GM23338 (cell line): ENCODE data around the gene RALGPS1. TPM values are rescaled to one million over a fixed set of nuclear protein-coding genes. Genes with fewer than 3 reads are reported as not detected.

Experiments used
- ATAC-seq: fragments of 200-7000 bp; cut with Tn5 transposase; 3 replicates; pipeline ENCODE4 v1.9.1; 2020
- DNase-seq: peaks from one replicate; pipeline ENCODE4 v3.0.0-alpha.2; 2015; ENCODE audit warnings: low spot score
- H2AFZ ChIP-seq: fragments of 200-600 bp; sonication (generic); 2 replicates; pipeline ENCODE4 v1.8.0; 2016; ENCODE audit warnings: antibody characterized with exemption, mild to moderate bottlenecking, moderate library complexity
- H3F3A ChIP-seq: fragments of 200-600 bp; sonication (generic); replicated peaks from 2 replicates; pipeline ENCODE4 v1.8.0; 2017; ENCODE audit warnings: antibody characterized with exemption, mixed run types, low read depth
- H3K27ac ChIP-seq: fragments of 200-600 bp; sonication (generic); 2 replicates; pipeline ENCODE4 v1.6.1; 2016; ENCODE audit warnings: low read depth
- H3K27me3 ChIP-seq: fragments of 200-600 bp; sonication (generic); 2 replicates; pipeline ENCODE4 v1.8.0; 2016; ENCODE audit warnings: mild to moderate bottlenecking, mixed run types, moderate library complexity; ENCODE audit not compliant: insufficient read depth
- H3K36me3 ChIP-seq: fragments of 200-600 bp; sonication (generic); 2 replicates; pipeline ENCODE4 v1.8.0; 2016; ENCODE audit warnings: mild to moderate bottlenecking; ENCODE audit not compliant: insufficient read depth
- H3K4me1 ChIP-seq: fragments of 200-600 bp; sonication (generic); 2 replicates; pipeline ENCODE4 v1.8.0; 2016; ENCODE audit warnings: mild to moderate bottlenecking, moderate library complexity; ENCODE audit not compliant: insufficient read depth
- H3K4me2 ChIP-seq: fragments of 200-600 bp; sonication (generic); 2 replicates; pipeline ENCODE4 v1.7.1; 2017; ENCODE audit warnings: mixed run types
- H3K4me3 ChIP-seq: fragments of 200-600 bp; sonication (generic); 2 replicates; pipeline ENCODE4 v1.6.1; 2016; ENCODE audit warnings: mixed run types
- H3K79me2 ChIP-seq: fragments of 200-600 bp; sonication (generic); replicated peaks from 2 replicates; pipeline ENCODE4 v1.8.0; 2017; ENCODE audit warnings: mild to moderate bottlenecking; ENCODE audit not compliant: insufficient read depth
- H3K9me2 ChIP-seq: fragments of 200-600 bp; sonication (generic); 2 replicates; pipeline ENCODE4 v1.8.0; 2017; ENCODE audit not compliant: insufficient read depth
- H4K20me1 ChIP-seq: fragments of 200-600 bp; sonication (generic); replicated peaks from 2 replicates; pipeline ENCODE4 v1.8.0; 2017; ENCODE audit warnings: mild to moderate bottlenecking; ENCODE audit not compliant: insufficient read depth
- H3K27ac Mint-ChIP-seq: 2 replicates; pipeline ENCODE4 v1.8.0; 2020; ENCODE audit warnings: inconsistent platforms, mild to moderate bottlenecking, moderate library complexity, mixed read lengths
- H3K27me3 Mint-ChIP-seq: 3 replicates; pipeline ENCODE4 v1.8.0; 2022; ENCODE audit warnings: low read depth, mild to moderate bottlenecking, moderate library complexity, mixed read lengths, inconsistent platforms; ENCODE audit not compliant: insufficient read depth, poor library complexity
- H3K36me3 Mint-ChIP-seq: 3 replicates; pipeline ENCODE4 v1.8.0; 2021; ENCODE audit warnings: low read depth, mild to moderate bottlenecking, inconsistent platforms, moderate library complexity, mixed read lengths
- H3K4me1 Mint-ChIP-seq: 3 replicates; pipeline ENCODE4 v1.8.0; 2020; ENCODE audit warnings: mild to moderate bottlenecking, inconsistent platforms, mixed read lengths
- H3K4me3 Mint-ChIP-seq: 3 replicates; pipeline ENCODE4 v1.8.0; 2021; ENCODE audit warnings: moderate library complexity, mild to moderate bottlenecking, inconsistent platforms, mixed read lengths
- H3K9me3 Mint-ChIP-seq: 3 replicates; pipeline ENCODE4 v1.8.0; 2020; ENCODE audit warnings: moderate library complexity, mild to moderate bottlenecking, inconsistent platforms, mixed read lengths
- CREB1 ChIP-seq: fragments of 250-450 bp; sonication (Bioruptor Pico); IDR thresholded peaks from 2 replicates; pipeline ENCODE4 v1.5.0; 2020; ENCODE audit warnings: low read depth, mild to moderate bottlenecking, moderate library complexity
- CTCF ChIP-seq, 2 experiments: fragments of 200-600 bp in 1 of 2; sonication (generic) in 1 of 2; conservative IDR thresholded peaks; 2 replicates each; pipeline versions ENCODE4 v1.5.1 to v1.6.1; 2016 to 2017; ENCODE audit warnings: antibody characterized with exemption in 2 of 2, low read depth in 2 of 2, mild to moderate bottlenecking in 2 of 2, moderate library complexity in 1 of 2
- ETS1 ChIP-seq: IDR thresholded peaks from 2 replicates; pipeline ENCODE4 v1.6.1; 2016; ENCODE audit warnings: antibody characterized with exemption
- EZH2 ChIP-seq: fragments of 200-600 bp; sonication (generic); IDR thresholded peaks from one replicate; pipeline ENCODE4 v1.8.0; 2017; ENCODE audit warnings: antibody characterized with exemption, mild to moderate bottlenecking, low read depth; ENCODE audit not compliant: unreplicated experiment
- EZH2phosphoT487 ChIP-seq: fragments of 200-600 bp; sonication (generic); IDR thresholded peaks from one replicate; pipeline ENCODE4 v1.8.1; 2018; ENCODE audit warnings: antibody characterized with exemption; ENCODE audit not compliant: unreplicated experiment
- POLR2AphosphoS5 ChIP-seq: IDR thresholded peaks from 2 replicates; pipeline ENCODE4 v1.6.1; 2016; ENCODE audit warnings: antibody characterized with exemption, low read depth
- REST ChIP-seq: IDR thresholded peaks from one replicate; pipeline ENCODE4 v1.6.1; 2018; ENCODE audit warnings: antibody characterized with exemption; ENCODE audit not compliant: unreplicated experiment
- ZNF462 ChIP-seq: fragments of 250-450 bp; sonication (Bioruptor Pico); IDR thresholded peaks from 2 replicates; pipeline ENCODE4 v1.5.0; 2020; ENCODE audit warnings: mild to moderate bottlenecking, moderate library complexity
- polyA plus RNA-seq: library from polyadenylated mRNA; unstranded; fragments of >200 nt; fragmentation: Nextera tagmentation; extraction: Ambion mirVana; gene quantifications from 2 replicates; pipeline ENCODE4 v1.2.1, GENCODE V29; 2016
- total RNA-seq: library from RNA; depleted of rRNA; stranded (reverse); fragments of >200 nt; shearing (Covaris generic); gene quantifications from 2 replicates; pipeline ENCODE4 v1.2.3, GENCODE V29; 2014

The RALGPS1 gene
- total and polyA plus RNA-seq, 2 experiments from 2014 or later = 18.2 to 57.1 TPM

- TF ChIP-seq REST = no peak
- no peak for TF ChIP-seq CTCF (conservative IDR thresholded peaks at IDR 0.05; ENCODE audit: low read depth in 2 of 2)
- TF ChIP-seq POLR2AphosphoS5 = no peak
- TF ChIP-seq ETS1 = no peak
These were observed 153.1 kb downstream of the RALGPS1 start (continued) for GRCh38 chr9:127067603-127068220.

- Histone ChIP-seq H3F3A (0 out of 2 replicates have a peak, but pooled peaks cover 2% of the 10 kb centered on the region), H2AFZ (no peak overlapping the region), H3K36me3 (no peaks in the 10 kb centered on the region), H3K4me3 (no peak overlapping the region), H3K27ac (peak overlapping the region; percentile 12; the same call in 1 of the 2 replicates), H3K79me2 (no peaks in the 10 kb centered on the region), H3K4me2 (peak overlapping the region; percentile 4), H3K4me1 (peaks cover 30% of the 10 kb centered on the region), H3K9me2 (0 out of 2 replicates have a peak, but pooled peaks cover 3% of the 10 kb centered on the region), H4K20me1 (no peaks in the 10 kb centered on the region), H3K27me3 (no peaks in the 10 kb centered on the region)
- Mint-ChIP-seq H3K36me3 (peaks cover 17% of the 10 kb centered on the region; the same call in 2 of the 3 replicates), H3K4me1 (peaks cover 46% of the 10 kb centered on the region), H3K27ac (no peak overlapping the region; the same call in 1 of the 2 replicates), H3K27me3 (peaks cover 14% of the 10 kb centered on the region), H3K9me3 (peaks cover 8% of the 10 kb centered on the region; the same call in 2 of the 3 replicates), H3K4me3 (no peak overlapping the region)
- no peak for DNase-seq
- ATAC-seq = peak; percentile 57
- no peak for TF ChIP-seq CREB1
- no peak for TF ChIP-seq EZH2phosphoT487
- TF ChIP-seq EZH2 = no peak
- TF ChIP-seq ZNF462 = no peak
These were observed 160.3 kb downstream of the RALGPS1 start for GRCh38 chr9:127074561-127075548.
